AG04450 (cell line): ENCODE data around the gene ZNF813. TPM values are rescaled to one million over a fixed set of nuclear protein-coding genes. Genes with fewer than 3 reads are reported as not detected.
"Not testable (repeated sequence)": the region's sequence is repeated elsewhere in the genome, so short reads cannot be mapped to it uniquely, and the experiment has no call there.

ENCODE experiments used
- CTCF ChIA-PET: fragments of 300-600, 350-600 bp; formaldehyde crosslinking; extraction: SDS; loops from one replicate; lab custom pipeline; 2022; ENCODE audit warnings: antibody characterized with exemption, inconsistent platforms; lab: Charles Lee
- POLR2A ChIA-PET: fragments of 350-600 bp; formaldehyde crosslinking; extraction: SDS; loops from one replicate; lab custom pipeline; 2021; ENCODE audit warnings: antibody characterized with exemption, inconsistent platforms; lab: Yijun Ruan, JAX
- DNase-seq: peaks from one replicate; pipeline ENCODE4 v3.0.0-alpha.2; 2011; ENCODE audit warnings: low read depth, low spot score
- H3K27ac ChIP-seq: one replicate; pipeline ENCODE4 v1.5.1; 2012; ENCODE audit warnings: low read depth, low read length, control low read depth
- H3K27me3 ChIP-seq: one replicate; pipeline ENCODE4 v1.6.0; 2012; ENCODE audit warnings: low read length; ENCODE audit not compliant: control insufficient read depth, insufficient read depth
- H3K4me3 ChIP-seq: 2 replicates; pipeline ENCODE4 v1.5.1; 2011; ENCODE audit warnings: mild to moderate bottlenecking, low read depth, low read length, control low read depth
- H3K9me3 ChIP-seq: 2 replicates; pipeline ENCODE4 v1.5.1; 2012; ENCODE audit warnings: low read length; ENCODE audit not compliant: control insufficient read depth, insufficient read depth
- polyA plus RNA-seq: library from polyadenylated mRNA; depleted of rRNA; stranded (reverse); fragments of >200 nt; gene quantifications from 2 replicates; pipeline ENCODE4 v1.2.3, GENCODE V29; 2011
- TF ChIP-seq, protein P1 (sequence below): IDR thresholded peaks from 2 replicates; pipeline ENCODE4 v1.5.1; 2011; ENCODE audit warnings: low read depth, low read length, control low read depth, inconsistent platforms

Gene ZNF813
- polyA plus RNA-seq, 1 experiment: 2.1 TPM

DNA sequence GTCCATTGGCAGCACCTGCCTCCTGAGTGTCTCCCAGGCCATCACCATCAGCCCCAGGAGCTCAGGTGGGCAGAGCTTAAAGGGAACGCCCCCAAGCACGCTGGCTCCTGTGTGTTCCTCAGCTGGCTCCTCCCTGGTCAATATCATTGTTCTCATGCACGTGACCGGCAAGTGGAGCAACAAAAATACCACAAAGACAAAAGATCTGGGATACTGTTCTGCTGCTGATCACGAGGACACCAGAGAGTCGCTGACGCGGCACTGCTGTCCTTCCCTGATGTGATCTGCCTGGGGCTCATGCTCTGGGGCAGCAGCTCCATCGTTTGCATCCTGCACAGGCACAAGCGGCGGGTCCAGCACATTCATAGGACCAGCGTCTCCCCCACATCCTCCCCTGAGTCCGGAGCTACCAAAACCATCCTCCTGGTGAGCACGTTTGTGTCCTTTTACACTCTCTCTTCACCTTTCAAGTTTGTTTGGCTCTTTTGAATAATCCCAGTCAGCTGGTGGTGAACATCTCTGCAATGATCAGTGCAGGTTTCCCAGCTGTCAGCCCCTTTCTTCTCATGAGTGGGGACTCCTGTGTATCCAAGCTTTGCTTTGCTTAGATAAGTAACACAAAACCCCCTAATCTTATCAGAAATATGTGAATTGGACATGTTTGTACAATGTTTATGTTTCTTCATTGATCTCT, 36.3 kb downstream of the ZNF813 start:
- H3K4me3 ChIP-seq, H3K9me3 ChIP-seq, H3K27me3 ChIP-seq, H3K27ac ChIP-seq, DNase-seq, POLR2A ChIA-PET: not testable (repeated sequence)
- CTCF ChIA-PET: interaction anchor here (1.8 kb wide), 1 partner anchor 12 kb away, joined by 7 read pairs; no protein-coding TSS in a partner anchor

DNA sequence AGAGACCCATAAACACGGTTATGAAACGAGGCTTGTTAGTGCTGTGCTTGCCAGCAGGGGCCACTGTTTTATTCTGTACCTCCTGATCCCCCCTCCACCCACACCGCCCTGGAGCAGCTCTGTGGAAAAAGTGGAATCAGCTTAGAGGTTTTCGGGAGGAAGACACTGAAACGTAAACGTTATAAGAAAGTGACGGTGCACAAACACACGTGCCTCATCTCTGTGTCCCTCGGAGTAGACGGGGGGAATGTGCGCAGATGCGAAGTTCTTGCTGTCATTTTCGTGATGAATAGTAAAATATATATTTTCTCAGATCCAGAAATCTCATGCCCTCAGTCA, 36.8 kb downstream of the ZNF813 start:
- peak overlapping the region; percentile 35 for H3K4me3 ChIP-seq
- CTCF ChIA-PET: interaction anchor here (1.2 to 1.8 kb wide), 2 partner anchors 12 to 79 kb away, joined by 3 to 7 read pairs; no protein-coding TSS in a partner anchor
- H3K27ac ChIP-seq, H3K27me3 ChIP-seq, POLR2A ChIA-PET, DNase-seq, H3K9me3 ChIP-seq: not testable (repeated sequence)
- TF ChIP-seq, protein P1, sequence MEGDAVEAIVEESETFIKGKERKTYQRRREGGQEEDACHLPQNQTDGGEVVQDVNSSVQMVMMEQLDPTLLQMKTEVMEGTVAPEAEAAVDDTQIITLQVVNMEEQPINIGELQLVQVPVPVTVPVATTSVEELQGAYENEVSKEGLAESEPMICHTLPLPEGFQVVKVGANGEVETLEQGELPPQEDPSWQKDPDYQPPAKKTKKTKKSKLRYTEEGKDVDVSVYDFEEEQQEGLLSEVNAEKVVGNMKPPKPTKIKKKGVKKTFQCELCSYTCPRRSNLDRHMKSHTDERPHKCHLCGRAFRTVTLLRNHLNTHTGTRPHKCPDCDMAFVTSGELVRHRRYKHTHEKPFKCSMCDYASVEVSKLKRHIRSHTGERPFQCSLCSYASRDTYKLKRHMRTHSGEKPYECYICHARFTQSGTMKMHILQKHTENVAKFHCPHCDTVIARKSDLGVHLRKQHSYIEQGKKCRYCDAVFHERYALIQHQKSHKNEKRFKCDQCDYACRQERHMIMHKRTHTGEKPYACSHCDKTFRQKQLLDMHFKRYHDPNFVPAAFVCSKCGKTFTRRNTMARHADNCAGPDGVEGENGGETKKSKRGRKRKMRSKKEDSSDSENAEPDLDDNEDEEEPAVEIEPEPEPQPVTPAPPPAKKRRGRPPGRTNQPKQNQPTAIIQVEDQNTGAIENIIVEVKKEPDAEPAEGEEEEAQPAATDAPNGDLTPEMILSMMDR: 0 out of 2 replicates have a peak, but pooled peaks have one; percentile 32

DNA sequence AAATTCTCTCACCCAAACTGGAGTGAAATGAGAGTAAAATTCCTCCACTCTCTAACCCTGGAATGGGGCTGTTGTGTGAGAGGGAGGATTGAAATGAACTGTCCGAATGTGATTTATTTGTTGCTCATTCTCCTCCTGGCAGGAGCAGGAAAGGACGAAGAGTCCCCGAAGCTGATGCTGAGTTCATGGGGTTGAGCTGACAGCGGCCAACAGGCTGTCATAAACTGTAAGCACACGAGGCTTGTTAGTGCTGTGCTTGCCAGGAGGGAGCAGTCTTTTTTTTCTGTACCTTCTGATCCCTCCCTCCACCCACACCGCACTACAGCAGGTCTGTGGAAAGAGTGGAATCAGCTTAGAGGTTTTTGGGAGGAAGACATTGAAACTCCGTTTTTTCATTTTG, 37.4 kb downstream of the ZNF813 start:
- H3K27me3 ChIP-seq: no peaks in the 10 kb centered on the region
- H3K27ac ChIP-seq: no peak overlapping the region
- no peak for DNase-seq
- CTCF ChIA-PET: interaction anchor here (0.6 to 1.8 kb wide), 5 partner anchors 11 to 524 kb away, joined by 3 to 7 read pairs (median 4); no protein-coding TSS in a partner anchor
- POLR2A ChIA-PET: no interaction called here
- TF ChIP-seq, protein P1: no peak
- H3K4me3 ChIP-seq: peak overlapping the region; percentile 35
- no peaks in the 10 kb centered on the region; the same call in 1 of the 2 replicates for H3K9me3 ChIP-seq

DNA sequence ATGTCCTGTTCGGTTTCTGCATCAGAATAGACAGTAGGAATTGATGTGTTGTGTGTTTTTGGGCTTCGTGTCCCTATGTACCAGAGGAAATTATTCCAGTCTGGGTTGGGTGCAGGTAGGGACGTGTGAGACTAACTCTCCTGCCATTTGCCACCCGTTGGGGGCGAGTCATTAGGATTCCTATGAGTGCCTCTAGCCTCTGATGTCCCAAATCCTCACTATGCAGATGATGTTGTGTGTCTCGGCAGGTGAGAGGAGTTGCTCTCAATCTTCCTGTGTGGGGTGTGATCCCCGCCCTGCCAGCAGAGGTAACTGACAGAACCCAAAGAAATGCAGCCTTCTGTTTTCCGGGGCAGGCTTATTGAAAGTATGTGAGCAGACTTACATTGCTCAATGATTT, 39.2 kb downstream of the ZNF813 start:
- Histone ChIP-seq H3K9me3 (no peaks in the 10 kb centered on the region; the same call in 1 of the 2 replicates), H3K27me3 (no peaks in the 10 kb centered on the region), H3K27ac (no peak overlapping the region), H3K4me3 (no peak overlapping the region)
- DNase-seq: no peak
- POLR2A ChIA-PET: no interaction called here
- TF ChIP-seq, protein P1: no peak
- CTCF ChIA-PET: interaction anchor here (0.7 kb wide), 1 partner anchor 116 kb away, joined by 7 read pairs; no protein-coding TSS in a partner anchor

DNA sequence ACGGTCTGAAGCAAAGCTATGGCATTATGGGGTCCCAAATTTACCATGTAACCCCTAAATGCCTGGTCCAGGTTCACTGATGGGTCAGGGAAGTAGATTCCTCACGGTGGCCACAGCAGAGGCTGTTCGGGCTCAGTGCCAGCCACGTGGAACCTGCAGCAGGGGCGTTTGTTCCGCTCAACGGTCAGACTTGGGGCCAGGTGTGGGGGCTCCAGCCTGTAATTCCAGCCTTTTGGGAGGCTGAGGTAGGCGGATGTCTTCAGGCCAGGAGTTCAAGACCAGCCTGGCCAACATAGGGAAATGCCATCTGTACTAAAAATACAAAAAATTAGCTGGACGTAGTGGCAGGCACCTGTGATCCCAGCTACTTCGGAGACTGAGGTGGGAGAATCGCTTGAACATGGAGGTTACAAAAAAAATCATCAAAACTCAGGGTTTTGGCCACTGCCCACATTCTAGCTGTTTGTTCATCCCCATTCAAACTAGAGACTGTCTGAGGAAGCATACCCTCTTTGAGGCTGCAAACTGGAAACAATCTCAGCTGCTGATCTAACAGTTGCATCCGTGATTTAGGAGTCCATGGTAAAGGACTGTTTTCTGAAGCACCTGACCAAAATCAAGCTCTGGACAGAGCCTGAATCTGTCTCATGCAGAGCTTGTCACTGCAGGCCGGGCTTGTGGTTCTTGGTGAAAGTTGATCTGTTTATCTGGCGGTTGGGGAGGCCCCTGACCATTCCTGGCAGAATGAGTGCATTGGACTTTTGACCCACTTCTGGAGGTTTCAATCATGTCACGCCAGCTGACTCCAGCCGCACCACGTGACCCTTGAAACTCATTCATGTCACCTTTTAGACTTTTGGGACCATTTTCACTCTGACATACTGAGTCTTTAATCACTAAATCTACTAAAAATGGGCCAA, 40.2 kb downstream of the ZNF813 start:
- no peak overlapping the region for H3K27ac ChIP-seq
- no peak overlapping the region for H3K4me3 ChIP-seq
- POLR2A ChIA-PET: no interaction called here
- TF ChIP-seq, protein P1: no peak
- H3K9me3 ChIP-seq: peaks cover 3% of the 10 kb centered on the region; the same call in 1 of the 2 replicates
- CTCF ChIA-PET: interaction anchor here (1.4 kb wide), 1 partner anchor 13 kb away, joined by 3 read pairs; no protein-coding TSS in a partner anchor
- H3K27me3 ChIP-seq: no peaks in the 10 kb centered on the region
- no peak for DNase-seq
